GM12878 (cell line): ENCODE measurements around the gene DACH1. TPM values are rescaled to one million over a fixed set of nuclear protein-coding genes. Genes with fewer than 3 reads are reported as not detected.

Experiments used
- ATAC-seq: fragments of 200-7000 bp; cut with Tn5 transposase; 3 replicates; pipeline ENCODE4 v1.9.1; 2020; ENCODE audit warnings: mild to moderate bottlenecking, moderate library complexity
- BruUV-seq: library from RNA; stranded (reverse); fragments of 400-500 nt; replicated peaks from 2 replicates; lab custom pipeline; 2021; lab: Mats Ljungman, UMichigan
- CTCF ChIA-PET: fragments of 300-600 bp; sonication (Branson Sonifier 250); formaldehyde crosslinking; extraction: SDS; loops from one replicate; lab custom pipeline; 2021; ENCODE audit warnings: inconsistent platforms; lab: Yijun Ruan, JAX
- POLR2A ChIA-PET: fragments of 350-600 bp; formaldehyde crosslinking; extraction: SDS; loops from one replicate; lab custom pipeline; 2021; ENCODE audit warnings: inconsistent platforms; lab: Charles Lee
- RAD21 ChIA-PET: fragments of 300-600 bp; sonication (Branson Sonifier 250); formaldehyde crosslinking; loops from one replicate; lab custom pipeline; 2023; ENCODE audit warnings: antibody characterized with exemption; ENCODE audit not compliant: unreplicated experiment; lab: Charles Lee
- SMC1A ChIA-PET: fragments of 300-600 bp; sonication (Branson Sonifier 250); formaldehyde crosslinking; loops from one replicate; lab custom pipeline; 2023; ENCODE audit not compliant: unreplicated experiment, uncharacterized antibody; lab: Charles Lee
- DNase-seq: peaks from one replicate; pipeline ENCODE4 v3.0.0-alpha.2; 2011; ENCODE audit warnings: low read depth, low spot score
- FAIRE-seq: peaks from 3 replicates; lab custom pipeline; 2011; peaks lifted over from hg19 to GRCh38; lab: Jason Lieb, UNC
- H2AFZ ChIP-seq: 2 replicates; pipeline ENCODE4 v1.6.0; 2011; ENCODE audit warnings: low read depth, low read length, control low read depth; ENCODE audit not compliant: control insufficient read depth
- H3K27ac ChIP-seq: 2 replicates; pipeline ENCODE4 v1.5.1; 2011; ENCODE audit warnings: control low read depth; ENCODE audit not compliant: control insufficient read depth, insufficient read depth
- H3K27me3 ChIP-seq, 2 experiments: replicated peaks in 1 of 2; 2 replicates each; pipeline versions ENCODE4 v1.6.0 to v1.6.1; 2011; ENCODE audit warnings: low read length in 1 of 2; ENCODE audit not compliant: control insufficient read depth in 2 of 2, insufficient read depth in 2 of 2
- H3K36me3 ChIP-seq, 2 experiments: 2 replicates each; pipeline ENCODE4 v1.5.1; 2011; ENCODE audit warnings: low read length in 1 of 2; ENCODE audit not compliant: control insufficient read depth in 2 of 2, insufficient read depth in 2 of 2
- H3K4me1 ChIP-seq: 2 replicates; pipeline ENCODE4 v1.6.1; 2011; ENCODE audit warnings: mild to moderate bottlenecking, low read length, moderate library complexity, mixed read lengths; ENCODE audit not compliant: control insufficient read depth, insufficient read depth
- H3K4me2 ChIP-seq: 2 replicates; pipeline ENCODE4 v1.6.0; 2011; ENCODE audit warnings: control low read depth; ENCODE audit not compliant: control insufficient read depth, insufficient read depth
- H3K4me3 ChIP-seq: fragments of 200-600 bp; sonication (generic); 2 replicates; pipeline ENCODE4 v1.5.1; 2016
- H3K79me2 ChIP-seq: 2 replicates; pipeline ENCODE4 v1.6.0; 2011; ENCODE audit warnings: low read length; ENCODE audit not compliant: control insufficient read depth, insufficient read depth
- H3K9ac ChIP-seq: 2 replicates; pipeline ENCODE4 v1.8.0; 2011; ENCODE audit warnings: low read length, control low read depth, mixed read lengths; ENCODE audit not compliant: control insufficient read depth, insufficient read depth
- H3K9me3 ChIP-seq: replicated peaks from 3 replicates; pipeline ENCODE4 v1.5.1; 2011; ENCODE audit warnings: mild to moderate bottlenecking, low read length; ENCODE audit not compliant: control insufficient read depth, insufficient read depth
- H4K20me1 ChIP-seq: 2 replicates; pipeline ENCODE4 v1.6.0; 2011; ENCODE audit not compliant: control insufficient read depth, insufficient read depth
- ASH2L ChIP-seq: fragments of 300-600, 200-600 bp; sonication (generic); IDR thresholded peaks from 2 replicates; pipeline ENCODE4 v1.6.1; 2017; ENCODE audit warnings: low read depth, mild to moderate bottlenecking, borderline replicate concordance
- ATF7 ChIP-seq: fragments of 450-650 bp; IDR thresholded peaks from 2 replicates; pipeline ENCODE4 v1.6.1; 2016; ENCODE audit warnings: low read depth, mild to moderate bottlenecking
- CBX3 ChIP-seq: fragments of 200-600 bp; sonication (generic); IDR thresholded peaks from 2 replicates; pipeline ENCODE4 v1.6.1; 2016; ENCODE audit warnings: low read depth, borderline replicate concordance
- FOXK2 ChIP-seq: fragments of 450-650 bp; IDR thresholded peaks from 2 replicates; pipeline ENCODE4 v1.6.1; 2017; ENCODE audit warnings: mild to moderate bottlenecking, moderate library complexity
- JUNB ChIP-seq: IDR thresholded peaks from 2 replicates; pipeline ENCODE4 v1.6.1; 2016; ENCODE audit warnings: antibody characterized with exemption, mild to moderate bottlenecking
- MLLT1 ChIP-seq: fragments of 450-650 bp; IDR thresholded peaks from 2 replicates; pipeline ENCODE4 v1.6.1; 2016; ENCODE audit warnings: mild to moderate bottlenecking
- NR2F1 ChIP-seq: fragments of 450-650 bp; conservative IDR thresholded peaks from 2 replicates; pipeline ENCODE4 v1.6.1; 2017; ENCODE audit warnings: mild to moderate bottlenecking
- PAX5 ChIP-seq: IDR thresholded peaks from 2 replicates; pipeline ENCODE4 v1.6.1; 2011; ENCODE audit warnings: low read depth, low read length, borderline replicate concordance
- RAD51 ChIP-seq: fragments of 450-650 bp; IDR thresholded peaks from 2 replicates; pipeline ENCODE4 v1.6.1; 2016; ENCODE audit warnings: moderate library complexity, mild to moderate bottlenecking, inconsistent platforms
- SREBF2 ChIP-seq: IDR thresholded peaks from 2 replicates; pipeline ENCODE4 v1.6.1; 2012; ENCODE audit warnings: mild to moderate bottlenecking, low read length
- STAT1 ChIP-seq: fragments of 450-650 bp; conservative IDR thresholded peaks from 2 replicates; pipeline ENCODE4 v1.6.1; 2014; ENCODE audit warnings: antibody characterized with exemption, mild to moderate bottlenecking
- WGBS: methylation state at CpG from one replicate; pipeline ENCODE4 v1.1.6; 2016; ENCODE audit warnings: low lambda C conversion rate; ENCODE audit not compliant: insufficient replicate concordance, insufficient coverage; ENCODE audit errors: missing lambda C conversion rate; 5-methylcytosine and 5-hydroxymethylcytosine counted together
- in situ Hi-C: fragments of 300-500 bp; cut with MboI; formaldehyde crosslinking; loops from 9 replicates; pipeline ENCODE4 v1.14.3; 2018; ENCODE audit warnings: mixed read lengths
- intact Hi-C: fragments of 100-400 bp; cut with micrococcal nuclease; formaldehyde crosslinking; loops from one replicate; pipeline ENCODE4 v1.14.2; 2022; ENCODE audit not compliant: unreplicated experiment
- polyA plus RNA-seq, 11 experiments: library from polyadenylated mRNA; depleted of rRNA in 4 of 11; unstranded in 6 of 11; stranded (reverse) in 5 of 11; fragments of >200 nt; fragmentation: Nextera tagmentation in 4 of 11; fragmentation: Illumina TruSeq in 1 of 11; extraction: Ambion mirVana in 4 of 11; extraction: Trizol in 1 of 11; gene quantifications; 1 replicate in 1 of 11; 2 replicates in 10 of 11; pipeline versions ENCODE4 v1.2.1 to v1.2.3, GENCODE V29; 2011 to 2016; ENCODE audit warnings: inconsistent platforms in 2 of 11, missing spikeins in 2 of 11, low read depth in 1 of 11
- total RNA-seq, 4 experiments: library from RNA; depleted of rRNA in 3 of 4; stranded (reverse); fragments of >200 nt in 3 of 4; fragmentation: Illumina TruSeq in 1 of 4; extraction: Trizol in 1 of 4; gene quantifications; 2 replicates each; pipeline versions ENCODE4 v1.2.1 to v1.2.3, GENCODE V29; 2013 to 2021

The DACH1 gene
- total and polyA plus RNA-seq, 10 of the 15 experiments (the other 5 are each of a cell fraction or from before 2014, with no cell fraction given), result 0.05 TPM; not detected in 9

GRCh38 chr13:71578048-71578447 is 289.0 kb downstream of the DACH1 start:
- Histone ChIP-seq H4K20me1 (no peaks in the 10 kb centered on the region), H3K36me3 (no peaks in the 10 kb centered on the region), H3K79me2 (no peaks in the 10 kb centered on the region), H3K9ac (no peak overlapping the region), H3K27ac (no peak overlapping the region), H2AFZ (no peak overlapping the region), H3K27me3 (no peaks in the 10 kb centered on the region), H3K4me3 (no peak overlapping the region), H3K9me3 (no peaks in the 10 kb centered on the region), H3K4me1 (no peaks in the 10 kb centered on the region), H3K4me2 (no peak overlapping the region)
- BruUV-seq, result no TSS peak
- ChIA-PET CTCF (no interaction called here), POLR2A (no interaction called here), SMC1A (no interaction called here), RAD21 (no interaction called here)
- WGBS, result 30% methylated on average over 6 of the region's 6 CpGs
- intact Hi-C loops, result no loop called here
- DNase-seq (no peak), FAIRE-seq (no peak), ATAC-seq (no peak)
- no peak for TF ChIP-seq NR2F1
- TF ChIP-seq ASH2L, result no peak
- TF ChIP-seq FOXK2, result no peak
- TF ChIP-seq MLLT1, result no peak
- no peak for TF ChIP-seq JUNB
- TF ChIP-seq PAX5, result no peak
- no peak for TF ChIP-seq SREBF2
- no peak for TF ChIP-seq RAD51
- no peak for TF ChIP-seq CBX3
- TF ChIP-seq STAT1, result no peak
- no peak for TF ChIP-seq ATF7
- in situ Hi-C loops, result no loop called here
